PFSK-1 (cell line): ENCODE results near the gene KCNT2.

Source experiments
- FOXP2 ChIP-seq: optimal IDR thresholded peaks from 2 replicates; pipeline ENCODE3; 2011; ENCODE audit warnings: borderline replicate concordance, control low read depth, inconsistent platforms; ENCODE audit not compliant: insufficient read depth; ENCODE audit errors: extremely low read length, extremely low read depth
- REST ChIP-seq, 2 experiments: IDR thresholded peaks; 2 replicates each; pipeline versions ENCODE4 v1.6.1 to v1.8.0; 2011 to 2012; ENCODE audit warnings: low read depth in 2 of 2, low read length in 2 of 2, control low read depth in 1 of 2, inconsistent platforms in 1 of 2, mild to moderate bottlenecking in 1 of 2, moderate library complexity in 1 of 2; ENCODE audit not compliant: insufficient read depth in 1 of 2
- TAF1 ChIP-seq: IDR thresholded peaks from 2 replicates; pipeline ENCODE4 v1.6.1; 2012; ENCODE audit warnings: low read length, control low read depth, borderline replicate concordance; ENCODE audit not compliant: insufficient read depth

- TF ChIP-seq REST (IDR thresholded peaks at IDR 0.05; ENCODE audit: insufficient read depth in 1 of 2, low read depth in 2 of 2, low read length in 2 of 2) (no peak), TAF1 (no peak), FOXP2 (no peak)
These were observed 411.8 kb downstream of the KCNT2 start for GRCh38 chr1:196196486-196196885.
